Measurements from ENCODE around the gene NPY1R.

The NPY1R gene

GRCh38 chr4:163279713-163280112, 52.7 kb downstream of the NPY1R start:
- TF ChIP-seq CTCF (conservative IDR thresholded peaks at IDR 0.05), result no peak
- no peak overlapping the region for H3K27ac ChIP-seq

GRCh38 chr4:163274861-163275260, 57.5 kb downstream of the NPY1R start:
- no peak for TF ChIP-seq CTCF (conservative IDR thresholded peaks at IDR 0.05)
- no peak overlapping the region for H3K27ac ChIP-seq

Measured in VCaP (cell line).